GM19372 (cell line): ENCODE data around the gene COL4A2.

Experiments used
- ATAC-seq: cut with Tn5 transposase; IDR thresholded peaks from one replicate; pipeline ENCODE4 v1.9.1; 2021; ENCODE audit warnings: mild to moderate bottlenecking, low read depth, moderate library complexity; ENCODE audit not compliant: unreplicated experiment

Gene COL4A2

GRCh38 chr13:110271313-110271712, 35.8 kb upstream of the COL4A2 start:
- ATAC-seq = no peak

- ATAC-seq = no peak
These were observed 34.9 kb upstream of the COL4A2 start for GRCh38 chr13:110272227-110272626.

DNA sequence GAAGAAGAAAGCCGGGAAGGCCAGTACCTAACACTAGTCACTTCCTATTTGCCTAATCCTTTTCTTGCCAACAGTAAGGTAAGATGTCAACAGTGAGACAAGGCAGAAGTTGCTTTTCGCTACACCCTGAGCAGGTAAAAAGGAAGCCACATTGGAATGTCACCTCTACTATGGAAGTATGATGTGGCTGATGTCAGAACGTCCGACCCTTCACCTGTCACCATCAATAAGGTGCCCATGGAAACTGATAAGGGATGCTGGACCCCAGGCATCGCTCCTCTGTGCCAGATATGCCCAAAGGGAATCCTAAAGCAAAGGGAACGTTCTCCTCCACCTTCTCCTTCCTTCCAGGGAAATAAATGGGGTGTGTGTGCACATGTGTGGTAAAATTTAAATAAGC, 34.4 kb upstream of the COL4A2 start:
- no peak for ATAC-seq

DNA sequence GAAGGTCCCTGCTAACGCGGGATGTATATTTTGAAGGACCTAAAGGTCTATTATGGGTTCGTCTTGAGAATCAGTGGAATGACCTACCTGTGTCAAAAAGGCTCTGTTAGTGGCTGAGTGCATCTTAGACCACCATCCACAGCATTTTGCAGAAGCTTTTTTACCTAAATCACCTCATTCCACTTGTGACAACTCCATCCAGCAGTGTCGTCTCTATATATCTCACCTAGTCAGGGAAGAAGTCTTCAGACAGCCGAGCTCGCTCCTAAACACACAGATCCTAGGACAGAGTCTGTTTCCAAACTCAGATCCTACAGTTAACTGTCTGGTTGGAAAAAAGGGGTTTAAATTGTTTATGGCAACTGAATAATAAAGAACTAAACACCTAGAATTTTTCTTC, 33.8 kb upstream of the COL4A2 start:
- ATAC-seq = no peak

DNA sequence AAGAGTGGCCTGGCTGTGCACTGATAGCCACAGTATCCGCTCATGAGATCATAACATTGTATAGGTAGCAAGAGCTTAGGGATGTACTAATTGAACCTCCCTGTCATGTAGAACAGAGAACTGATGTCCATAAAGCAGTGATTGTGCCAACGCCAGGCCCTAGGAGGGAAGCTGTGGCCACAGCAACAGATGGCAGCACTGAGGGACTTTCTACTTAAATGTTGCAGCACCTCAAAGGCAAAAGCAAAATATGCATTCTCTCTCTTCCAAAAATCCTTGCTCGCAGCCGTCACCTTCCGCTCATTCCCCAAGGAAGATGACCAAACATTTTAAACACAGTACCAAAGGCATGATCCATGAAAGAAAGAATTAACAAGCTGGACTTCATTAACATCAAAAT, 32.4 kb upstream of the COL4A2 start:
- no peak for ATAC-seq

DNA sequence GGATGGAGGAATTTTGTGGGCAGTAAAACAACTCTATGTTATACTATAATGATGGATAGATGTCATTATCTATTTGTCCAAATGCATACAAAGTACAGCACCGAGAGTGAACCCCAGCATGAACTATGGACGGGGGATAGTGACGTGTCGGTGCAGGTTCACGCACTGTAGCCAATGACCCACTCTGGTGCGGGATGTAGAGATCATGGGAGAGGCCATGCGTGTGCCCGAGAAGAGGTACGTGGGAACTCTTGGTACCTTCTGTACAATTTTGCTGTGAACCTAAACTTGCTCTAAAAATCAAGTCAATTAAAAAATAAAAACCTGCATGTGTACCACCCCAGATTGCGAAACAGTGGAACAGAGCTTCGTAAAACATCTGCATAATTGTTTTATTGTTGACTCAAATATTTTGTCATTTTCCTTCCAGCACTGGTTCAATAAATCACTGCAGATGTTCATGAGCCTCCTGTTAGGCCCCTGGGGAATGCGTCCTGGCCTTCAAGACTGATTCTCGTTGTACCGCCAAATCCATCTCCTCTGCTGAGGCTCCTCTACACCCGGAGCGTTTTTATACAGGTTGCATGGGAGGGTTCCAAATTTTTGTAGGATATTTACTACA, 31.0 kb upstream of the COL4A2 start:
- no peak for ATAC-seq

DNA sequence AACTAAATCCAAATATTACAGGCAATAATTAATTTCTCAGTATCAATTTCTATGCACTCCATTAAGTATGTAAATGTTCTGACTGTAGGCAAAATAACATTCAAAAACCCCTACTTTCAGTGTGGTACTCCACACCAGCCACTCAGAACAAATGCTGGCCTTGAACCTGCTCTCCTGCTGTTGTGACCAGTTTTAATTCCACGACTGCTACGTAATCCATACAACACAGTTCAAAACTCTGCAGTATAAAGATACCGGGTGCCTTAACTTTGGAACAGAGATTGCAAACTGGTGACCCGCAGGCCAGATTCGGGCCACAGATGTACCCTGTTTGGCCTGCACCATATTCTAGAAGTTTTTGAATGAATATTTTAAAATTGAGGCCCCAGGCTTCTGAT, 30.5 kb upstream of the COL4A2 start:
- no peak for ATAC-seq

GRCh38 chr13:110277357-110277975, 29.6 kb upstream of the COL4A2 start:
- no peak for ATAC-seq

DNA sequence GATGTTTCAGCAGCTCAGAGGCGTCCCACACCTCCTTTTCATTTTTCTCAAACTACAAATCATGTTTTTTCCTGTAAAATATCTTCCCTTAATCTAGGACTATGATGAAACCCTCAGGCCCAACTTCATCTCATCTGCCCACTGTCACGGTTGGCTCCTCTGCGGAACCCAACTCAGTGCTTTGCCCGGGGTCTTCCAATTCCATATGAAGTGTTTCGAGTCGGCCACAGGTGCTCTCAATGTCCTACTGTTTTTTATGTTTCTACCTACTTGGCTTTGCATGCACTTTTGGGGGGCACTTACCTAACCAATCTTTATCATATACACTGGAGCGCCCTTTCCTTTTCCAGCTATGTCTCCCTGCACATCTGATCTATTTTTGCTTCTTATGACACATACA, 28.2 kb upstream of the COL4A2 start:
- ATAC-seq = no peak

- no peak for ATAC-seq
These were observed 27.4 kb upstream of the COL4A2 start for GRCh38 chr13:110279684-110280083.

DNA sequence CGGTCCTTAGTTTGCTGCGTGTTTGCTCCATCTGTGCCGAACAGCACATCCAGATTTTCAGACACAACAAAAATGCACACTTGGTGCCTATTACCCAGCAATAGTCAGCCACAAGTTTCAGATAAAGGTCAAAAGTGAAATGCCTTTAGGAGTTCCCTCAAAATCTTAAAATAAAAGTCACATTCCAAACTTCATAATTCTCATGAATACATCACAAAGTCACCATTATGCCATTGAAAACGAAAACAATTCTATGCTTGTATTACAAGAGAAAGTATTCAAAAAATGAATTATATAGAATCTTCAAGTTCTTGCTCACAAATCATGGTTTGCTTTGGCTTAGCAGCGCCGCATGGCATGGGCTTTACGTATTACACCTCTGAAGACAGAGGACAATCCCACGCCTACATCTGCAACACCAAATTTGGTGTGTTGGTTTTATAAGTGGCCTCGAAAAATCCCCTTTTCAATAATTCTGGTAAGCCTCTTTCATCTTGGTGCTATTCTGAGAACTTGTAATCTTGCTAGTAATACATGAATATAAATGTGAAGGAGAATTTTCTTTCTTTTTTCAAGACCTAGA, 26.8 kb upstream of the COL4A2 start:
- no peak for ATAC-seq

DNA sequence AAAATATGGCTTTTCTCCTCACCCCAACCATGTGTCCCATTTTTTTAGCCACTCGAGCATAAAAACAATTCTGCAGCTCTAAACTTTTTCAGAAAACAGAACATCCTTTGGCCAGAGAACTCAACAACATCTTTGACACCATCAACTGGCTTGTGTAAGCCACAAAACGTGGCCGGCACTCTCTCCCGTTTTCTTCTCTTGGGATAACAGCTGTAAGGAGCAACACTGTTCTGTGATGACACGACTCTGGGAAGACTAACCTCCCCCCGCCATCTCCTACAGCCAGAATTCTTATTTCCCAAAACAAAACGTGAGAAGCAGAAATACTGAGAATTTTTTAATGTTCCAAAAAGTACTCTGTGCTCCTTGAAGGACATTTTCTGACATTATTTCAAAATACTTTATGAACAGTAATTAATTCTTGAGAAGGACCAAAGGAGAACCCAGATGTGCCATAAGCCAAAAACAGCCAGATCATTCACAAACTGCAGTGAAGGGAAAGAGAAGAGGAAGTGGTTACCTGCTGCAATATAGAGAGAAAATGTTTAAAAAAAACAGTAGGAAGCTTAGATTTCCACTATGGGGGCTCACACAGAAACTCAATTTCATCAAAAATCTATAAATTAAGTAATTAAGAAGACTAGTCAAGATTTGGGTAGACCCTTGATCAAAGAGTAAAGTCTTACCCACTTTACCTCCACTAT, 25.9 kb upstream of the COL4A2 start:
- no peak for ATAC-seq

- no peak for ATAC-seq
These were observed 25.3 kb upstream of the COL4A2 start for GRCh38 chr13:110281736-110282135.

- no peak for ATAC-seq
These were observed 24.7 kb upstream of the COL4A2 start for GRCh38 chr13:110282316-110282841.

GRCh38 chr13:110283736-110284517, 23.2 kb upstream of the COL4A2 start:
- no peak for ATAC-seq

GRCh38 chr13:110284779-110285484, 22.2 kb upstream of the COL4A2 start:
- ATAC-seq = no peak

DNA sequence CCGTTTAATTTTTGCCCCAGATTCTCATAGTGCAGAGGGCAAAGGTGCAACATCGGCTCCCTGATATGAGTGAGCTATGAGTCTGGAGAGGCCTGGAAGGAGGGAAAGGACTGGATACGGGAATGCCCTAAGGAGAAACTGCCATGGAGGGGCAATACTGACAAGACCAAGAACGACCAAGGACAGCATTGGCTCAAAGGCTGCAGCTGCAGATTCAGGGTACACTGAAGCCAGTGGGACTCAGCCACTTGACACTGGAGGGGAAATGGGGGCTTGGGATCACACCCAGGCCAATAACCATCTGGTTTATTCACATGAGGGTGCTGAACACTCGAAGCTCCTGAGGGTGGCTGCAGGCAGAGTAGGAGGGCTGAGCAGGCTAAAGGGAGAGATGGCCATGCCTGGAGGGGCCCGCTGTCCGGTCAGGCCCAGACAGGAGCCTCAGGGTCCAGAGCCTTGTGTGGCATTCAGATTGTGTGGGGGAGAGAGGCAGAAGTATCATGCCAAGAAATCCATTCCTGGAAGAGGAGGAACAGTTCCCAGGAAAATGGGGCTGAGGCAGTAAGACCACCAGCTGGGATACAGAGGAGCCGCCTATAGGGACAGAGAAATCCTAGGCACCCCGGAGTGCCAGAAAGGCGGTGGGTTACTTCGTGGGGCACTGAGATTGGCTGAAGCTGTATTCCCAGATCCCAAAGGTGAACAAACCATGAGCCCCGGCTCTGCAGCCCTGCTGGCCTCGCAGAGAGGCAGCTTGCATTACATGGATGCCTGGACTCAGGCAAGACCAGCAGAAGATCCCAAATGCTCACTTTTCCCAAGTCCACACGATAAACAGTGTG, 20.9 kb upstream of the COL4A2 start:
- ATAC-seq = no peak

DNA sequence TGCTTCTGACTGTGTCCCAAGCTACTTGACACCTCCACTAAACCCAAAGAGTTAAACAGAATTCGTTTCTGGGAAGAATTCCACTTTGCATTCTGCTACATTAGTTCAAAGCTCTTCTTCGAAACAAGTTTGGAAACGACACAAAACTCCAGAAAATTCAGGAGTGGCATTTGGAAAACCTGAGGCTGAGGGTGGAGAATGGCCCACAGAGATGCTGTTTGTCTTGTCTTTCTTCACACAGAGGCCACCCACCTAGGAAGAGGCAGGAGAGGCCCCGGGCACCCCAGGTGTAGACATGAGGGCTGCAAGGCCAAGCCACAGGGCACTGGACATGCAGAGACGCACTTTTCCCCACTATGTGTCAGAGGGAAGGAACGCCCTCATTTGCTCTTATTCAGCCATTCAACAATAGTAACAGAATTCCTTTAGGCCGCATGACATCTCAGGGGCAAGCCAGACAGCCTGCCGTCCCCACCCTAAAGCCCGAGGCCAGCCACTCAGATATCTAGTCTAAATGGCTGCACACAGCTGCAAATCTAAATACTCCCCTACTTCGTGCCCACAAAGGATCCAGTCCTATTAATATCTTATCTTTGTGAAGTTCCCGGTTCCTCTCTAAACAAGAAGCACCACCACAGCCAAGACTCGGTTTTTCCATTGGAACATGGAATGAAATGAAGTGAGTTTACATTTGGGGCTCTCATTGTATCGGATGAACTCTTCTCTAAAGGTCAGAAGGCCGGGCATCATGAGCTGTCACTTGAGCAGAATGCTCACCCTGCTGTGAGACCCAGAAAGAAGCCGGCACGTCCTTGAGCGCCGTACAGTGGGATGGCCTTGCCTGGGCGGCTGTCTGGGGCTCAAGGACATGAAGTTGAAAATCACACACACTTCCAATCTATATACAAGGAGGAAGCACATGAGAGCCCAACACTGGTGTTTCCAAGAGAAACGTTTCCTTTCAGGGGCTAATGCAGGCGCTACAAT, 20.0 kb upstream of the COL4A2 start:
- ATAC-seq = no peak
